GM12891 (cell line): ENCODE data around the gene ETV6.

Source experiments
- PAX5 ChIP-seq: IDR thresholded peaks from 2 replicates; pipeline ENCODE4 v1.6.1; 2011; ENCODE audit warnings: low read length, moderate library complexity, mild to moderate bottlenecking; ENCODE audit not compliant: insufficient read depth, severe bottlenecking
- POLR2A ChIP-seq: IDR thresholded peaks from 2 replicates; pipeline ENCODE4 v1.6.1; 2011; ENCODE audit warnings: low read depth, low read length, control low read depth
- POLR2AphosphoS5 ChIP-seq: IDR thresholded peaks from 2 replicates; pipeline ENCODE4 v1.6.1; 2011; ENCODE audit warnings: low read depth, low read length, control low read depth
- SPI1 ChIP-seq: IDR thresholded peaks from 2 replicates; pipeline ENCODE4 v1.6.1; 2011; ENCODE audit warnings: low read depth, low read length, control low read depth
- TAF1 ChIP-seq: IDR thresholded peaks from 2 replicates; pipeline ENCODE4 v1.6.1; 2011; ENCODE audit warnings: low read depth, low read length, control low read depth

GRCh38 chr12:11649413-11650285, at the start of gene ETV6:
- TF ChIP-seq POLR2AphosphoS5 = peak; percentile 74
- TF ChIP-seq TAF1 = peak; percentile 41; the same call in 1 of the 2 replicates
- TF ChIP-seq PAX5 = no peak
- TF ChIP-seq POLR2A = peak; percentile 68
- peak; percentile 90 for TF ChIP-seq SPI1
